H1 (cell line): ENCODE measurements around the gene GIGYF2. TPM values are rescaled to one million over a fixed set of nuclear protein-coding genes. Genes with fewer than 3 reads are reported as not detected.

Experiments
- CBX8 ChIP-seq: fragments of 300-800, 300-1000 bp; sonication (generic); IDR thresholded peaks from 2 replicates; pipeline ENCODE4 v1.7.1; 2016; ENCODE audit warnings: low read depth, low read length, borderline replicate concordance
- POLR2AphosphoS5 ChIP-seq: IDR thresholded peaks from 2 replicates; pipeline ENCODE4 v1.6.1; 2011; ENCODE audit warnings: low read depth, low read length
- SRF ChIP-seq: IDR thresholded peaks from 2 replicates; pipeline ENCODE4 v1.6.1; 2011; ENCODE audit warnings: mild to moderate bottlenecking, low read depth, low read length, moderate library complexity
- polyA plus RNA-seq, 7 experiments: library from polyadenylated mRNA; depleted of rRNA in 3 of 7; stranded (reverse) in 5 of 7; unstranded in 2 of 7; fragments of >200 nt in 5 of 7; fragments of 200-250 nt in 2 of 7; gene quantifications; 1 replicate in 5 of 7; 2 replicates in 1 of 7; 4 replicates in 1 of 7; pipeline versions ENCODE4 v1.2.1 to v1.2.3, GENCODE V29; 2011 to 2013; ENCODE audit warnings: missing spikeins in 2 of 7, mixed read lengths in 2 of 7
- total RNA-seq: library from RNA; stranded (reverse); fragmentation: NEBNext Ultra II Directional; extraction: Animal tissue kit (Norgen Biotek cat#: 25700); gene quantifications from 2 replicates; pipeline ENCODE4 v1.2.1, GENCODE V29; 2021

Gene GIGYF2
- total and polyA plus RNA-seq, 2 of the 8 experiments (the other 6 are each of a cell fraction or from before 2014, with no cell fraction given) = 22.3 to 62.0 TPM

GRCh38 chr2:232859385-232859916, 162.3 kb downstream of the GIGYF2 start (continued):
- TF ChIP-seq POLR2AphosphoS5 (no peak), CBX8 (no peak), SRF (no peak)
